ENCODE measurements around the gene ACBD6.

ACBD6 gene

GRCh38 chr1:180504186-180504585 lies 1.8 kb upstream of the ACBD6 start:
- TF ChIP-seq TAF1 (IDR thresholded peaks at IDR 0.05; ENCODE audit: borderline replicate concordance, low read depth, low read length), result no peak
- no peak for TF ChIP-seq POLR2AphosphoS5 (IDR thresholded peaks at IDR 0.05; ENCODE audit: low read depth, low read length)
- TF ChIP-seq POLR2A (IDR thresholded peaks at IDR 0.05; ENCODE audit: low read depth, low read length), result no peak
- no peak for DNase-seq (ENCODE audit: insufficient read length)
- FAIRE-seq, result no peak

- DNase-seq (ENCODE audit: insufficient read length) (no peak), FAIRE-seq (peak; percentile 54)
- TF ChIP-seq POLR2AphosphoS5 (IDR thresholded peaks at IDR 0.05; ENCODE audit: low read depth, low read length), result no peak
- no peak for TF ChIP-seq TAF1 (IDR thresholded peaks at IDR 0.05; ENCODE audit: borderline replicate concordance, low read depth, low read length)
- TF ChIP-seq POLR2A (IDR thresholded peaks at IDR 0.05; ENCODE audit: low read depth, low read length), result no peak
These were observed 994 bp upstream of the ACBD6 start for GRCh38 chr1:180503280-180503862.

DNA sequence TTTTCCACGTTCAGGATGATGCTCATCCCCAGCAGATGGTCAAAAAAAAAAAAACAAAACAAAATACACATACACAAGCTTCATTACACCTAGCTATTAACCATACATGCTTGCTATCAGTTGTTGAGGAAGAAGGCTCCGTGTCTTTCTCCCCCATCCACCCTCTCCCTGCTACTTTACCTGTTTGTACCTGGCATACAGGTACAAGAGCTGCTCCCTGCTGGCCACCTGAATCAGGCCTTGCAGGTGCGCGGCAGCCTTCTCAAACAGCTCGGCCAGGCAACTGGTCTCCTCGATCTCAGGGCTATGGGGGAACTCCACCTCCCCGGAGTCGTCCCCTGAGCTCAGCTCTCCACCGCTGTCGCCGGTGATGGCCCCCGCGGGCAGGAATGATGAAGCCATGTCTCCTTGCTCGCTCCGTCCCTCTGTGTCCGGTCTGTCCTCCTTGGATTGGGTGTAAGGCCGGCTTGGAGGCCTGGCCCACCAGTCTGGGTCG lies 464 bp downstream of the ACBD6 start:
- no peak for TF ChIP-seq POLR2A (IDR thresholded peaks at IDR 0.05; ENCODE audit: low read depth, low read length)
- no peak for TF ChIP-seq POLR2AphosphoS5 (IDR thresholded peaks at IDR 0.05; ENCODE audit: low read depth, low read length)
- no peak for TF ChIP-seq TAF1 (IDR thresholded peaks at IDR 0.05; ENCODE audit: borderline replicate concordance, low read depth, low read length)
- DNase-seq (ENCODE audit: insufficient read length) (peak; percentile 51), FAIRE-seq (peak; percentile 24)

- FAIRE-seq, result no peak
- TF ChIP-seq TAF1 (IDR thresholded peaks at IDR 0.05; ENCODE audit: borderline replicate concordance, low read depth, low read length) (no peak), POLR2AphosphoS5 (IDR thresholded peaks at IDR 0.05; ENCODE audit: low read depth, low read length) (no peak), POLR2A (IDR thresholded peaks at IDR 0.05; ENCODE audit: low read depth, low read length) (no peak)
- no peak for DNase-seq (ENCODE audit: insufficient read length)
These were observed 1.7 kb downstream of the ACBD6 start for GRCh38 chr1:180500689-180501088.

DNA sequence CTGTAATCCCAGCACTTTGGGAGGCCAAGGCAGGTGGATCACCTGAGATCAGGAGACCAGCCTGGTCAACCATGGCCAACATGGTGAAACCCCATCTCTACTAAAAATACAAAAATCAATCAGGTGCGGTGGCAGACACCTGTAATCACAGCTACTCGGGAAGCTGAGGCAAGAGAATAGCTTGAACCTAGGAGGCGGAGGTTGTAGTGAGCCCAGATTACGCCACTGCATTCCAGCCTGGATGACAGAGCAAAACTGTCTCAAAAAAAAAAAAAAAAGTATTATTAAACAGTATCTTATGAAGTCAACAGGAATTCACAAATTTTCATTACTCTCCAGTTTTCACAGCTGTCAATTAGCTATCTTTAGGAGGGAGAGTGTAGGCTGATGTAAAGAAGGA lies 3.8 kb downstream of the ACBD6 start:
- TF ChIP-seq TAF1 (IDR thresholded peaks at IDR 0.05; ENCODE audit: borderline replicate concordance, low read depth, low read length), result no peak
- TF ChIP-seq POLR2AphosphoS5 (IDR thresholded peaks at IDR 0.05; ENCODE audit: low read depth, low read length), result no peak
- no peak for TF ChIP-seq POLR2A (IDR thresholded peaks at IDR 0.05; ENCODE audit: low read depth, low read length)
- no peak for FAIRE-seq
- no peak for DNase-seq (ENCODE audit: insufficient read length)

DNA sequence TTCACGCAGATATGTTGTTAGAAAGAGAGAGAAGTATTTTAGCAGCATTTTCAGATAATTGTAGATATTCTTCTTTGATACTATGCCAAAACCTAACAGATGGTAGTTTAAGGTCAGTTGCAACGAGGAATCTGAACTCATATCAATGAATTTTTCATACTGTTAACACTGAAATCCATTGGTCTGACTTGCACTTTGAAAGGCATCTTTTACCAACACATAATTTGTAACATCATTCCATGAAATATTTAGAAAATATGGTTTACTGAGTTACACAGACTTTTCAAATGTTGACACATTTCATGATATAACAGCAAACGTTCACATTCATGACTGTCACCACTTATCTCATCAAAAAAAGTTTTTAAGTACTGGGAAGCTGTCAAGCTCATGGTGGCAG lies 4.6 kb downstream of the ACBD6 start:
- no peak for FAIRE-seq

GRCh38 chr1:180494370-180494769 lies 8.0 kb downstream of the ACBD6 start:
- no peak for DNase-seq (ENCODE audit: insufficient read length)
- FAIRE-seq, result no peak
- no peak for TF ChIP-seq POLR2AphosphoS5 (IDR thresholded peaks at IDR 0.05; ENCODE audit: low read depth, low read length)
- TF ChIP-seq TAF1 (IDR thresholded peaks at IDR 0.05; ENCODE audit: borderline replicate concordance, low read depth, low read length), result no peak
- no peak for TF ChIP-seq POLR2A (IDR thresholded peaks at IDR 0.05; ENCODE audit: low read depth, low read length)

More for the DNA sequence above, 4.6 kb downstream of the ACBD6 start:
- TF ChIP-seq POLR2AphosphoS5 (IDR thresholded peaks at IDR 0.05; ENCODE audit: low read depth, low read length) (no peak), TAF1 (IDR thresholded peaks at IDR 0.05; ENCODE audit: borderline replicate concordance, low read depth, low read length) (no peak), POLR2A (IDR thresholded peaks at IDR 0.05; ENCODE audit: low read depth, low read length) (no peak)
- DNase-seq (ENCODE audit: insufficient read length), result no peak

DNA sequence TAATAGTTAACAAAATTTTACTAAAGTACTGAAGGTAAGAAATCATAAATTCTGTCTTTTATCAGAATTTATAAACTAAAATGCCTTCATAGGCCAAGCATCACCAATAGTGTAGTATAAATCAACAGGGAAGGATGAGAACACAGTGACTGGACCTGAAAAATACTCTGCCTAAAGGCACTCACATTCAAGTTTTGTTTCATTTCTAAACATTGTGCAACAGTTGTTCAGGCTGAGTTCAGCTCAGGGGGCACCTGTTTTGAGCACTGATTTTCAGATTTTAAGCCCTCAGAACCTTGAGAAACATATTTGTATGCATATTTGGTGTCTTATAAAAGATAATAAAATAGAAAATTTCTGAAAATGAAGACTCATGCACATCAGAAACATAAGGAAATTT lies 12.4 kb downstream of the ACBD6 start:
- no peak for DNase-seq (ENCODE audit: insufficient read length)
- FAIRE-seq, result no peak
- no peak for TF ChIP-seq POLR2AphosphoS5 (IDR thresholded peaks at IDR 0.05; ENCODE audit: low read depth, low read length)
- TF ChIP-seq TAF1 (IDR thresholded peaks at IDR 0.05; ENCODE audit: borderline replicate concordance, low read depth, low read length), result no peak
- no peak for TF ChIP-seq POLR2A (IDR thresholded peaks at IDR 0.05; ENCODE audit: low read depth, low read length)

DNA sequence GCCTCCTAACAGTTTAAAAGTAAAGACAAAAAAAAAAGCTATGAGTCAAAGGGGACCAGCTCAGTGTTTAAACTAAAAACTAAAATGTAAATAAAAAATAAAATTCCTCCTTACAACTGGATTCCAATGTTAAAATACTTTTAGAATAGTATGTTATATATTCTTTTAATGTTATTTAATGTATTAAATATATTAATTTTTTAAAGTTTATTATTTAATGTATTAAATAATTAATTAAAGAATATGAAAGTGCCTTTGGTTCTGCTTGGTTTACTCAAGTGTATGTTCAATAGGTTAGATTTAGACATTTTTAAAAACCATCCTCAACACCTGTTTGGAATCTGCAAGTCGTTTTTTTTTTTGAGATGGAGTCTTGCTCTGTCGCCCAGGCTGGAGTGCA lies 13.1 kb downstream of the ACBD6 start:
- FAIRE-seq, result no peak
- DNase-seq (ENCODE audit: insufficient read length), result no peak
- TF ChIP-seq TAF1 (IDR thresholded peaks at IDR 0.05; ENCODE audit: borderline replicate concordance, low read depth, low read length), result no peak
- TF ChIP-seq POLR2A (IDR thresholded peaks at IDR 0.05; ENCODE audit: low read depth, low read length), result no peak
- TF ChIP-seq POLR2AphosphoS5 (IDR thresholded peaks at IDR 0.05; ENCODE audit: low read depth, low read length), result no peak

DNA sequence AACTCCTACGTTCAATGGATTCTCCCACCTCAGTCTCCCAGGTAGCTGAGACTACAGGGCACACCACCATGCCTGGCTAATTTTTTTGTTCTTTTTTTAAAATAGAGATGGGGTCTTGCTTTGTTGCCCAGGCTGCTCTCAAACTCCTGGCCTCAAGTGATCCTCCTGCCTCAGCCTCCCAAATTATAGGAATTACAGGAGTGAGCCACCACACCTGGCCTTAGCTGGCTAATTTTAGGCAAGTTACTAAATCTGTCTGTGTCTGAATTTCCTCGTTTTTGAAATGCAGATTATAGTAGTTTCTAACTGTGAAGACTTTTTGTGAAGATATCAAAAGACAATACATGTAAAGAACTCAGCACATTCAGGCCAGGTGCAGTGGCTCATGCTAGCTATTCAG lies 13.7 kb downstream of the ACBD6 start:
- no peak for FAIRE-seq

GRCh38 chr1:180486092-180486491 lies 16.3 kb downstream of the ACBD6 start:
- DNase-seq (ENCODE audit: insufficient read length) (no peak), FAIRE-seq (no peak)
- TF ChIP-seq POLR2A (IDR thresholded peaks at IDR 0.05; ENCODE audit: low read depth, low read length), result no peak
- TF ChIP-seq POLR2AphosphoS5 (IDR thresholded peaks at IDR 0.05; ENCODE audit: low read depth, low read length), result no peak
- no peak for TF ChIP-seq TAF1 (IDR thresholded peaks at IDR 0.05; ENCODE audit: borderline replicate concordance, low read depth, low read length)

More for the DNA sequence above, 13.7 kb downstream of the ACBD6 start:
- TF ChIP-seq TAF1 (IDR thresholded peaks at IDR 0.05; ENCODE audit: borderline replicate concordance, low read depth, low read length) (no peak), POLR2AphosphoS5 (IDR thresholded peaks at IDR 0.05; ENCODE audit: low read depth, low read length) (no peak)
- DNase-seq (ENCODE audit: insufficient read length), result no peak

GRCh38 chr1:180484490-180484889 lies 17.9 kb downstream of the ACBD6 start:
- TF ChIP-seq POLR2A (IDR thresholded peaks at IDR 0.05; ENCODE audit: low read depth, low read length) (no peak), POLR2AphosphoS5 (IDR thresholded peaks at IDR 0.05; ENCODE audit: low read depth, low read length) (no peak), TAF1 (IDR thresholded peaks at IDR 0.05; ENCODE audit: borderline replicate concordance, low read depth, low read length) (no peak)
- DNase-seq (ENCODE audit: insufficient read length), result no peak
- FAIRE-seq, result no peak

Measured in GM12892 (cell line).